G401.6 (cell line): Measurements from ENCODE around the gene GAL.
"Not testable (repeated sequence)": the region's sequence is repeated elsewhere in the genome, so short reads cannot be mapped to it uniquely, and the experiment has no call there.

Experiments used
- FAIRE-seq: peaks from 2 replicates; lab custom pipeline; 2012; peaks lifted over from hg19 to GRCh38; lab: Jason Lieb, UNC

Gene GAL, protein sequence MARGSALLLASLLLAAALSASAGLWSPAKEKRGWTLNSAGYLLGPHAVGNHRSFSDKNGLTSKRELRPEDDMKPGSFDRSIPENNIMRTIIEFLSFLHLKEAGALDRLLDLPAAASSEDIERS

DNA sequence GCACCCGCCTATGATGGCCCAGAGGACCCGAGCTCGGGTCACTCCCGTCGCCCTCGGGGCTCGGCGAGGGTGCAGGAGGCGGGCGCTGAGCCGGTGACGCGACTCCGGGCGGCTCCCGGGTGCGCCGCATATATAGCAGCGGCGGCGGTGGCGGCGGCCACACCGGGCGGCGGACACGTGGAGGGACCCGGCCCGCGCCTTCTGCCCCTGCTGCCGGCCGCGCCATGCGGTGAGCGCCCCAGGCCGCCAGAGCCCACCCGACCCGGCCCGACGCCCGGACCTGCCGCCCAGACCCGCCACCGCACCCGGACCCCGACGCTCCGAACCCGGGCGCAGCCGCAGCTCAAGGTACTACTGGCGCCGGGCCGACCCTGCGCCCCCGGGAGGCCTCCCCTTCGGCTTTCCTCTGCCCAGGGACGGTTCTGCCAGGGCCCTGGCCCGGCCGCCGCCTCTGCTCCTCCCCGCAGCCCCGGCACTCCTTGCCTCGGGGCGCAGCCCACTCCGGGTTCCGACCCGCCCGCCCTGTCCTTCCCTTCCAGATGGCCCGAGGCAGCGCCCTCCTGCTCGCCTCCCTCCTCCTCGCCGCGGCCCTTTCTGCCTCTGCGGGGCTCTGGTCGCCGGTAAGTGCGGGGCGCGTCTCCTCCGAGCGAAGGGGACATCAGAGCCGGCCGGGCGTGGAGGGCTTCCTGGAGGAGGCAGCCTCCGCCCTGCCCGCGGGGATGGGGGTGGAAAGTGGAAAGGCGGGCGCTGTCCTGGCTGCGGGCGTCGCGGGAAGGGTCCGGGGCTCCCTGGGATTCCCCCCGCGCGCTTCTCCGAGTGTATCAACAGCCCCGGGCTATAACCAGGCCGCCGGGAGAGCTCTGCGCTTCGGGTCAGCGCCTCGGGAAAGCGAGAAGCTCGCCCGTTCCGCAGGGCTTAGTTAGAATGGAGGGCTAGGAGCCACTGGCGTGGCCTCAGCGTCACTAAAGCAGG, at the start of gene GAL:
Gene GAL (plus strand): TSS at position 160 of the 972 bp plus-strand sequence. CDS start 380 bp downstream, at position 540.
- FAIRE-seq, result no peak

DNA sequence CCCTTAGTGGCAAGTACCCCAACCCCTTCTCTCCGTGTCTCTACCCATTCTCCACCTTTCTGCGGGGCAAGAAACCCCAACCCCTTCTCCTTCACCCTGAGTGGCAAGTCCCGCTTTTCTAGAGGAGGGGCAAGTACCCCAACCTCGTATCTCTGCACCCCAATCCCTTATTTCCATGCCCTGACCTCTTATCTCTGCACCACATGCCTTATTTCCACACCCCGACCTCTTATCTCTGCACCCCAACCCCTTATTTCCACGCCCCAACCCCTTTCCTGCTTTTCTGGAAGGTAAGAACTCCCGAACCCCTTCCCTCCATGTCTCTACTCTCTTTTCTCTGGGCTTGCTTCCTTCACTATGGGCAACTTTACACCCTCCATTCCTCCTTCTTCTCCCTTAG, 49.7 kb upstream of the GAL start:
- FAIRE-seq, result not testable (repeated sequence)

DNA sequence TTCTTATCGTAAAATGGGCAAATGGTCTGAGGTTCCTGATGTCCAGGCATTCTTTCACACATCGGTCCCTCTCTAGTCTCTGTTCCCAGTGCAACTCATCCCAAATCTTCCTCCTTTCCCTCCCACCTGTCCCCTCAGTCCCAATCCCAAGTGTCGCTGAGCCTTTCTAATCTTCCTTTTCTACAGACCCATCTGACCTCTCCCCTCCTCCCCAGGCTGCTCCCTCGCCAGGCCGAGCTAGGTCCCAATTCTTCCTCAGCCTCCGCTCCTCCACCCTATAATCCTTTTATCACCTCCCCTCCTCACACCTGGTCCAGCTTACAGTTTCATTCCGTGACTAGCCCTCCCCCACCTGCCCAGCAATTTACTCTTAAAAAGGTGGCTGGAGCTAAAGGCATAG, 49.2 kb upstream of the GAL start:
- not testable (repeated sequence) for FAIRE-seq

DNA sequence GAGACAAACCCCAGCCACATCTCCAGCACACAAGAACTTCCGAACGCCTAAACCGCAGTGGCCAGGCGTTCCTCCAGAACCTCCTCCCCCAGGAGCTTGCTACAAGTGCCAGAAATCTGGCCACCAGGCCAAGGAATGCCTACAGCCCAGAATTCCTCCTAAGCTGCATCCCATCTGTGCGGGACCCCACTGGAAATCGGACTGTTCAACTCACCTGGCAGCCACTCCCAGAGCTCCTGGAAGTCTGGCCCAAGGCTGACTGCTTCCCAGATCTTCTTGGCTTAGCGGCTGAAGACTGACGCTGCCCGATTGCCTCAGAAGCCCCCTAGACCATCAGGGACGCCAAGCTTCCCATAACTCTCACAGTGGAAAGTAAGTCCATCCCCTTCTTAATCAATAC, 48.5 kb upstream of the GAL start:
- not testable (repeated sequence) for FAIRE-seq

DNA sequence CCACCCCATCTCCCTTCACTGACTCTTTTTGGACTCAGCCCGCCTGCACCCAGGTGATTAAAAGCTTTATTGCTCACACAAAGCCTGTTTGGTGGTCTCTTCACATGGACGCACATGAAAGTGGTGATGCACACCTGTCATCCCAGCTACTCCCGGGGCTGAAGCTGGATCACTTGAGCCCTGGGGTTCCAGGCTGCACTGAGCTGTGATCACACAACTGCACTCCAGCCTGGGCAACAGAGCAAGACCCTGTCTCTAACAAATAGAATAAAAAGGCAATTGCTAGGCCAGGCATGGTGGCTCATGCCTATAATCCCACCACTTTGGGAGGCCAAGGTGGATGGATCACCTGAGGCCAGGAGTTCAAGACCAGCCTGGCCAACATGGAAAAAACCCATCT, 45.0 kb upstream of the GAL start:
- not testable (repeated sequence) for FAIRE-seq

DNA sequence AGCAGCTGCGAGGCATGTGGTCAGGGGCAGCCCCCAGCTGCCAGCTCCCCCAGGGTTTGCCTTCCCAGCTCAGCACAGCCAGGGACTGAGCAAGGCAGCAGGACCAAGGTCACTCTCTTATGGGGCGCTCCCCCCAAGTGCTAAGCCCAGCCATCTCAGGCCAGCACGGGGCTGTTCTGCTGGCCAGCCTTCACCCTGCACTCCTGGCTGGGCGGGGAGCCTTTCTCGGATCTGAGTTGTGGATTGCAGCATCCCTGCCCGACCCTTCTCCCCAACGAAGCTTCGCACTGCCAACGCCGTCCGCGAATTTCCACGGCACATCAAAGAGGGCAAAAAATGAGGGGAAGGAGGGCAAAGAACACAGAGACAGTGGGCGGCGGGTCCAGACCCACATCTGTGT, 42.5 kb upstream of the GAL start:
- FAIRE-seq, result no peak

DNA sequence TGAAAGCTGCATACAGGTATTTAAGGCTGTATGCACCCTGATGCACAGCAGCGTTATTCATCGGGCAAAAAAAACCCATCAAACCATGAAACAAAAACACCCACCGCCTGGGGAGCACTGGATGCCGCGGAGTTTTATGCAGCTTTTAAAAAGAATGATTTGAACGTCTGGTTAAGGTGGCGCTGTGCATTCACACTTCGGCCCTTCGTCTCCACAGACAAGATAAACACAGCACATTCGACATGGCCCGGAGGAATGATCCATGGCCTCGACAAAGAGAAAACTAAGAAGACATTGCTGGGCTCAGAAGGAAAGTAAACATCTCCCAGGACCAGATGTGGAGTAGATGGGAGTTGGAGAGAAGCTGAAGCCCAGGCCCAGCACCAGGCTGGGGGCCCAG, 40.8 kb upstream of the GAL start:
- no peak for FAIRE-seq

DNA sequence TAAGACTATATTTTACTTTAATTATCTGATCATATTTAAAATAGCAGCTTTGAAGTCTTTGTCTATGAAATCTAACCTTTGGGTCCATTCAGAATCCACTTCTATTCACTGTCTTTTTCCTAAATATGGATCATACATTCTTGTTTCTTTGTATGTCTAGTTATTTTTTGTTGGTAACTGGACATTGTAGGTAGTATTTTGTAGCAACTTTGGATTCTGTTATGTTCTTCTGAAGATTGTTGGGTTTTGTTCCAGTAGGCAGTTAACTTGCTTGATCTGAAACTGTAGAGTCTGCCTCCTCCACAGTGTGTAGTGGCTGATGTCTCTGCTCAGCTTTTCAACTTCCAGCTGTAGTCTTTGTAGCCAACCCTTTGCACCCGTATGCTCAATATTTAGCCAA, 37.5 kb upstream of the GAL start:
- no peak for FAIRE-seq

DNA sequence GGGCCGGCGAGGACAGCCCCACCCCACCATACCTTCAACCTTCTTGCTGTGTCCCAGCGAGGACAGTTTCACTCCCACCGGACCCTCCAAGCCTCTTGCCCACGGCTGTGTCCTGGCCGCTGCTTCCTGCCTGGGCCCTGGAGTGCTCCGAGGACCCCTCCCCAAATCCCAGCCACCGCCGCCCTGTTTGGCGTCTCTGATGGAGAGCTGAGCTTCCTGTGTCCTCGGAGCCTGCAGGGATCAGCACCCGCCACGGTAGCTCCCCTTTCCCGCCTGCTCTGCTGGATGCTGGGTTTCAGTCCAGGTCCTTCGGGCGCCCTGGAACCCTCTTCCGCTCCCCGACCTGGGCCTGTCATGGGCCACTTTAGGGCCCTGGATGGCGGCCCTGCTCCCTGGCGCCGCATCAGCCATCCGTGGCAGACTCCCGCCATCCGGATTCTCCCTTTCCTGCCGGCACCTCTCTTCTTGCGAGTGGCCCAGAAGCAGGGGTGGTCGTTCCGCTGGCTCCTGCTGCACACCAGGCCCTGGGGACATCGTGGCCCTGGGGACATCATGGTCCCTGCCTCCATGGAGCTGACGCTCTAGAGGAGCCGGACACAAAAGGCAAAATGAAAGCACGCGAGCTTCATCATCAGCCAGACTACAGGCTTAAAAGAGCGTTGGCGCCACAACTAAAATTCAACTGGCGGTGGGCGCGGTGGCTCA, 34.3 kb upstream of the GAL start:
- no peak for FAIRE-seq

DNA sequence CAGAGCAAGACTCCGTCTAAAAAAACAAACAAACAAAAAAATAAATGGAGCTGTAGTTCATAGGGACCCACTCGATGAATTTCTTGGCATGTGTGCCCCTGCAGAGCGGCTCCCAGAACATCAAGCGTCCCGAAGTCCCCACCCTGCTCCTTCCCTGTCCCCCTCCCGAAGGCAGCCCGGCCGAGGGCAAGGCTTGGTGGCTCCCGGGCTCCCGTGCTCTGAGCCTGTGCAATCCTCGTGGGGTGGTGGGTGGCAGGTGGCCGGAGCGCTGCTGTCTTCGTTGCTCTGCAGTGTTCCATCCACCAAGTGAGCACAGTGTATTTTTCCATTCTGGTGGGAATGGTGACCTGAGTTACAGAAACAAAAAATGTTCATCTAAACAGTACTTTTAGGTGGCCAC, 33.5 kb upstream of the GAL start:
- FAIRE-seq, result no peak

DNA sequence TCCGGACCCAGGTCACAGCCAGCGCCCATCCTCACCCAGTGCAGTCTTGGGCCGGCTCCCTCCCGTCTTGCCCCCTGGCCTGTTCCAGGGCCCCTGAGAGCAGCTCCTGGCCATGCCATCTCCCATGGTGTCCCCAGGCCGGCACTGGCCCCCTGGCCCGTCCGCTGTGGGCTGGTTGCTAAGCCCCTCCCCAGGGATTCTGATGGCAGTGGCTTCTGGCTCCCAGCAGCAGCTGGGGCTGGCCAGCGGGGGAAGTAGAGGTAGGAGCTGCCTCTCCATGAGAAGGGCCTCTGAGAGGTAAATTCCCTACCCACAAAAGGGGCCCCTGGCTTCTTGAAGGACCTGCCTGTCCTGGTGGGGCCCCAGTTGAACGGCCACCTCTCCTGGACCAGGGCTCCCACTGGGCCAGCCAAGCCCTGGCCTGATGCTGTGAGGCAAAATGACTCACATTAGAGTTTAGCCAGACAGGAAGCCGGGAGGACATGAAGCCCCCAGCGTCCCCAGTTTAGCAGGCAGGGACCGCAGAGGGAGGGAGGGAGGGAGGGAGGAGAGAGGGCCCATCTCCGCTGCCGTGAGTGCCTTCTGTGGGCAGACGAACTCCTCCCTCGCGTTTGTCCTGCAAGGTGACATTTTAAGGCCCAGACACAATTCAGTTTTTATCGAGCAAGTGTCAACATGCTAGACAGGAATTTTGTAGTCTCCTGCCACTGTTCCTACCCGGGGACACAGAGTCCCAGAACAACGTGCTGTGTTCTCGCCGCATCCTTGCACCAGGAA, 32.9 kb upstream of the GAL start:
- FAIRE-seq, result no peak

DNA sequence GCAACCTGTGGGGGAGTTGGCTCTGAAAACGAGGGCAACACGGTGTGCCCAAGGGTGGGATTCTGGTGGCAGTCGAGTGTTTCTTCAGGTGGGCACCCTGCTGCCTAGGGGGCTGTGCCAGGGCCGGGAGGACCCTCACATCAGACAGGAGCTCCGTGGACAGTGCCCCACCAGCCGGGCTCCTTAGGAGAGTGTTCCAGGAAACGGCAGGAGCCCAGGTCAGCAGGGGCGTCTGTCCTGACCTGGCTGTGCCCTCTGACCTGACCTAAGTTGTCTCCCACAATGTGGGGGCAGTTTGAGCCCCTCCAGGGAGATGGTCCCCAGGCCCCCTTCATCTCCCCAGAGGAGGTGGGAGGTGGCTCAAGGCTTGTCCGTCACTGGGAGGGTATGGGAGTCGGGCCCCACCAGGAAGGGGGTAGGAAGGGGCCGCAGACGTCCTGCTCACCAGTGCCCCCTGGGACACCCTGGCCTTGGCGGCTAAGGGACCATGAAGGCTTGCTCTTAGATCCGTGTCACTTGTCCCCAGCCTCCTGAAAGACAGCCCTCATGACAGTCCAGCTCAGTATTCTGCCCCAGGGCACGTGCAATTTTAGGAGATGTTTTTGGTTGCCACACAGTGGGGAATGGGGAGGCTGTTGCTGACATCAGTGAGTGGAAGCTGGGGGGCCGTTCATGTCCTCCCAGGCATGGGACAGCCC, 32.2 kb upstream of the GAL start:
- FAIRE-seq, result no peak

DNA sequence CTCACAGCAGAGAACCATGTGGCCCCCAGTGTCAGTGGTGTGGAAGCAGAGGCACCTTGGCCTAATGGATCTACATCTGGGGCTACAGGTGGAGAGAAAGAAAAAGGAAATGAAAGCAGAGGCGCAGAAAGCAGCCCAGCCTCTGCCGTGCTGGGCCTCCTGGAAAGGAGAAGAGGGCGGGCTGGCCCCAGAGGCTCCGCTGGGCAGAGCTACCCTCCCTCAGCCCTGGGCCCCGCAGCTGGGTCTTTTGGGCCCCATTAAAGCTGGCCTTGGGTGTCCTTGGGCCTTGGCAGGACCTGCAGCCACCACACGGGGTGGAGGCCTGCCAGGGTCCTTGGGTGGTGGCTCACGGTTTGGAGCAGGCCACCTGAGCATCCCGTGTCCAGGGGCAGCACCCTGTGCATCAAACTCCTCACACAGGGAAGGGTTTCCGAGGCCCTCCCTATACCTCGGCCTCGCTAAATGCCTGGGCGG, 31.6 kb upstream of the GAL start:
- FAIRE-seq, result no peak

DNA sequence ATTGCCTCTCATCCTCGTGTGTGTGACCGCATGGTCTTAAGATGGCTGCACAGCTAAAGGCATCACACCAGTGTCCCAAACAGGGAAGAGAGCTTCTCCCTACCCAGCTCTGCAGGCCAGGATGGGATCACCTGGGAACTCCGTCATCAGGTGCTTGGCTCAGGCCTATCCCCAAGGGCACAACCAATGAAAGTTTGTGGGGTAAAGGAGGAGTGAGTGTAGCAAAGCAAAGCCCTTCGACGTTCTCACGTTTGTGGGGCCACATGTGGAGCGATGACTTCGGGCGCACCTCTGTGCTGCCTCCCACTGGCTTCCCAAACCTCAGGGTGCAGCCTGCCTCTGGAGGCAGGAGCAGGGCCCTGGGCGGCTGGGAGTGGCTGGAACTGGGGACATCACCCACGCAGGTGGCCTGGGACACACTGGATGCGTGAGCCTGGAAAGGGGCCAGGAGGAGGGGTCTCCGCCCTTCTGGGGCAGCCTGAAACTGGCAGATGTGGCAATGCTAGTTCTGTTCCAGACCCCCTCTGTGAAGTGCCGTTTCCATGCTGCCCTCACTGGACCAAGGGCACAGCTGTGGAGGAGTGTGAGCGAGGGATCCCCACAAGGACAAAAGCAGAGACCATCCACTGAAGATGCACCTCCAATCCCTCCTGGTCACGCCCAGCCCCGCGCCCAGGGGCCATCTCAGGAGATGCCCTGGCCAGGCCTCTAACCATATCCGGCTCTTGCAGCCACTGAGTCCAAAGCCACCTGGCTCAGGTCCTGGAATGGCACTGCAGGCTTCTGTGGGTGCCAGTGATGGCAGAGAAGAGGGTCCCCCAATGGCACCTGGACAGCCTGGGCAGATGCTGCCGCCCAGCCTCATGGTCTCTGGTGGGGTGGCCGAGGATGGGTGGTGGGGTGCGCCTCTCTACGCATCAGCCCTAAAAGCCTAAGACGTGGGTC, 30.6 kb upstream of the GAL start:
- FAIRE-seq, result no peak

DNA sequence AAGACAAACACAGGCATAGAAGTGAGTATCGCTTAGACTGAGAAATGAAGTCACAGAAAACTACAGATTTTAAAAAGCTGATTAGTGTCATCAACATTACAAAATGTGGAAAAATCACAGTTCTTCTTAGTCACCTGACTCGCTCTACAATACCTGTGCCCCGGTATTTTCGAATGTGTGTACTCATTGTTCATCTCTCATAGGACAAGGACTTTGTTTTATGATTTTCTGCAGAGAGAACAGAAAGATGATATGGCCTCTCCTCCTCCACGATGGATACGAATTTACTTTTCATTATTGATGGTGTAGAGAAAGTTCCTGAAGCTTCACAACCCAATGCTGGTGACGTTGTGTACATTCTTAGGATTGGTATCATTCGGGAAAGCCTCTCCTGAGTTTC, 29.4 kb upstream of the GAL start:
- FAIRE-seq, result no peak

DNA sequence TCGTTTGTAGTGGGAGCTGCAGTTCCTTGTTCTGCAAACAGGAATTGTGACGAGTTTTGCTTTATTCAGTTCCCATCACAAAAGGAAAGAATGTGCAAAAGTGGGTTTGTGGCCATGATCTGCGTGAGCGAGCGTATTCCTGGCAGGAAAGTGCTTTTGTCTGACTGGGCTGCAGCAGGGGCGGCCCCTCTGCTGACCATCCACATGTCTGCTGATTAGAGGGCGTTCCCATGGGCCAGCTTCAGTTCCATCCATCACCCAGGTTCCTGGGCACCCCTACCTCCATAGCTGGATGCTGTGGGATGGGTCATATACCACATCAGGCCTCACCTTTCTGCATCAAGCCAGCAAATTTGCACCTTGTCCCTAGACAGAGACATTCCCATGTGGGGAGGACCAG, 28.9 kb upstream of the GAL start:
- FAIRE-seq, result no peak

DNA sequence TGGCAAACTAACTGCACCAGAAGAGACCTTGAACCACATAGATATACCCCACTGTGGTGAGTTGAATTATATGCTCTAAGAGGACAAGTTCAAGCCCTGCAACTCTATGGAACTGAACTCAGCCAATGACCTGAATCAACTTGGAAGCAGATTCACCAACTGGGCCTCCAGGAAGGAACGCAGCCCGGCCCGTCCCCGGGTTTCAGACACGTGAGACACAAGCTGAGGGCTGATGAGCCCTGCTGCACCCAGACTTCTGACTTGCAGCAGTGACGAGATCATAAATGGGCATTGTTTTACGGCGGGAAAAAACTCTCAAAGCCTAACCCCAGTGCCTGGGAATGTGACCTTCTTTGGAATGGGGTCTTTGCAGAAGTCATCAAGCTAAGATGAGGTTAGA, 28.5 kb upstream of the GAL start:
- no peak for FAIRE-seq

DNA sequence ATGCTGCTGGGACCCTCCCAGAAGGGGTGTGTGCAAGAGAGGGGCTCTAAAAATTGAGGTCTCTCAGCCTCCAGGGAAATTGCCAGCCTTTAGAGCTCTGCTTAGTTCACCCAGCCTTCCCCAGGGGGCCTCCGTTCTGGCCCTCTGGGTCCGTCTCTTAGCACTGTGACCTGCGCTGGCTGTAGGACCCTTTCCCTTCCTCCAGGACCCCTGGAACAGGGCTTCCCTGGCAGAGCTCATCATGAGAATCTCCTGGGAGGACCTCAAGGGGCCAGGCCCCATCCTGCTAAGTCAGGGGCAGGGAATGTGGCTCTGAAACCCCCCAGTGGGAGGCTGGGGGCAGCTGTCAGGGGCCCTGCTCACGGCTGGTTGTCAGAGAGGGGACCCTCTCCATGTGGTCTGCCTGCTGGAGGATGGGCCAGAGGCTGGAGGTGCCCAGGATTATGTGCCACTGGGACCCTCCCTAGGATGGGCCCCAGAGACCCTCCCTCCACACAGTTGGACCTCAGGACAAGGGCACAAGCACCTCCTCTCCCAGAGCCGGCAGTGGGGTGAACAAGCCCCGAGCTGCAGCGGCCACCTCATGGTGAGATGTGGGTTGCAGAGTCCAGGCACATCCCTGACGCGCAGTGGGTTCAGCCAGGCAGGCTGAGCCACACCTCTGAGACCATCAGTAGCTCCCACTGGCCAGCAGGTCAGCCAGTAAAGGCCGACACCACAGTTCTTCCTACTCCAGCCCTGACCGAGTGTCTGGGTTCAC, 27.1 kb upstream of the GAL start:
- no peak for FAIRE-seq

DNA sequence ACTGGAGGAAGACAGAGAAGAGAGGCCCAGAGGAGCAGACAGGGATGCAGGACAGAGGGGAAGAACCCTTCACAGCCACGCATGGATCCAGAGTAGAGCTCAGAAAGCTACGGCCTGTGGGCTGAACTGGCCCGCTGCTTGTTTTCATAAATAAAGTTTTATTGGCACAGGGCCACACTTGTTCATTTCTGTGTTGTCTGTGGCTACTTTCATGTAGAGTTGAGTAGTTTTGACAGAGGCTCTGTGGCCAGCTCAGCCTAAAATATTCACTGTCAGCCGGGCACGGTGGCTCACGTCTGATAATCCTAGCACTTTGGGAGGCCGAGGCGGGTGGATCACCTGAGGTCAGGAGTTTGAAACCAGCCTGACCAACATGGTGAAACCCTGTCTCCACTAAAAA, 26.2 kb upstream of the GAL start:
- FAIRE-seq, result no peak

DNA sequence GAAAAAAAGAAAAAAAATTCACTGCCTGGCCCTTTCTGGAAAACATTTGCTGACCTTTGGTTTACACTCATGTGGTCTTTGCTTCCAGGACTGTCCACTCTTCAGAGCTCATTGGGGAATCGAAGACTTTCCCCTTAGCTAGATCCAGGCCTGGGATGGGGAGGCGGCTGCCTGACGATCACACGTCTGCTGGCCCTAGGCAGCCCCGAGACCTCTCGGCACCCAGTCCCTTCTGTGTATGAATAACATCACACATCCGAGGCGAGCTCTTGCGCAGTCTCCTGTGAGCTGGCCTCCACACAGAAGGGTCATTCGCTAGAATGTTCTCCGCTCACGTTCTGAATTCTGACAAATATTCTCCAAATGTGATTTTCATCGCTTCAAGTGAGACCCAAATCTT, 25.7 kb upstream of the GAL start:
- FAIRE-seq, result no peak
